Mesenchymal stem cell (in vitro differentiated cells and primary cell): ENCODE data around the gene CHD3.

Experiments used
- DNase-seq: peaks from one replicate; pipeline ENCODE4 v3.0.0-alpha.2; 2013
- H2AFZ ChIP-seq: one replicate; pipeline ENCODE4 v1.6.1; 2013; ENCODE audit warnings: low read depth, mild to moderate bottlenecking, control low read depth, inconsistent platforms, low read length, moderate library complexity
- H2AK5ac ChIP-seq: 2 replicates; pipeline ENCODE4 v1.6.1; 2013; ENCODE audit warnings: low read length, moderate library complexity, mild to moderate bottlenecking, inconsistent platforms; ENCODE audit not compliant: severe bottlenecking
- H2BK120ac ChIP-seq: one replicate; pipeline ENCODE4 v1.6.1; 2013; ENCODE audit warnings: low read depth, mild to moderate bottlenecking, inconsistent platforms, low read length, moderate library complexity
- H2BK12ac ChIP-seq, 2 experiments: one replicate each; pipeline ENCODE4 v1.6.1; 2013; ENCODE audit warnings: inconsistent platforms in 2 of 2, low read length in 2 of 2, mild to moderate bottlenecking in 2 of 2, moderate library complexity in 2 of 2, control low read depth in 1 of 2
- H2BK15ac ChIP-seq: one replicate; pipeline ENCODE4 v1.6.1; 2013; ENCODE audit warnings: mild to moderate bottlenecking, low read depth, inconsistent platforms; ENCODE audit not compliant: poor library complexity, severe bottlenecking
- H2BK5ac ChIP-seq: 2 replicates; pipeline ENCODE4 v1.6.1; 2013; ENCODE audit warnings: low read depth, mild to moderate bottlenecking, low read length, control low read depth, inconsistent platforms; ENCODE audit not compliant: poor library complexity, severe bottlenecking
- H3K14ac ChIP-seq, 2 experiments: one replicate each; pipeline ENCODE4 v1.6.1; 2013; ENCODE audit warnings: inconsistent platforms in 2 of 2, low read length in 2 of 2, control low read depth in 1 of 2, mild to moderate bottlenecking in 1 of 2, moderate library complexity in 1 of 2
- H3K18ac ChIP-seq, 2 experiments: one replicate each; pipeline ENCODE4 v1.6.1; 2013; ENCODE audit warnings: inconsistent platforms in 2 of 2, low read length in 2 of 2, control low read depth in 1 of 2, low read depth in 1 of 2, mild to moderate bottlenecking in 1 of 2
- H3K23ac ChIP-seq, 2 experiments: one replicate each; pipeline ENCODE4 v1.6.1; 2013; ENCODE audit warnings: inconsistent platforms in 2 of 2, low read length in 2 of 2, mild to moderate bottlenecking in 2 of 2, moderate library complexity in 2 of 2, control low read depth in 1 of 2
- H3K27ac ChIP-seq: 2 replicates; pipeline ENCODE4 v1.5.1; 2013; ENCODE audit warnings: mild to moderate bottlenecking, moderate library complexity, low read length, control low read depth, inconsistent platforms; ENCODE audit not compliant: poor library complexity, severe bottlenecking
- H3K27me3 ChIP-seq, 2 experiments: 2 replicates each; pipeline versions ENCODE4 v1.6.1 to v1.7.0; 2013; ENCODE audit warnings: low read length in 2 of 2, mild to moderate bottlenecking in 2 of 2, moderate library complexity in 2 of 2, control low read depth in 1 of 2, inconsistent platforms in 1 of 2; ENCODE audit not compliant: control insufficient read depth in 1 of 2, insufficient read depth in 1 of 2
- H3K36me3 ChIP-seq, 2 experiments: 2 replicates each; pipeline versions ENCODE4 v1.6.1 to v1.7.0; 2013; ENCODE audit warnings: low read length in 2 of 2, control low read depth in 1 of 2, inconsistent platforms in 1 of 2, low read depth in 1 of 2, mild to moderate bottlenecking in 1 of 2; ENCODE audit not compliant: insufficient read depth in 2 of 2, control insufficient read depth in 1 of 2
- H3K4ac ChIP-seq, 2 experiments: one replicate each; pipeline ENCODE4 v1.6.1; 2013; ENCODE audit warnings: inconsistent platforms in 2 of 2, low read length in 2 of 2, mild to moderate bottlenecking in 2 of 2, moderate library complexity in 2 of 2, control low read depth in 1 of 2, low read depth in 1 of 2
- H3K4me1 ChIP-seq: 2 replicates; pipeline ENCODE4 v1.6.1; 2013; ENCODE audit warnings: low read depth, low read length, control low read depth; ENCODE audit not compliant: control insufficient read depth, insufficient read depth
- H3K4me2 ChIP-seq: 2 replicates; pipeline ENCODE4 v1.6.1; 2013; ENCODE audit warnings: low read length, mild to moderate bottlenecking, inconsistent platforms; ENCODE audit not compliant: poor library complexity, severe bottlenecking
- H3K4me3 ChIP-seq, 2 experiments: 2 replicates each; pipeline versions ENCODE4 v1.5.1 to v1.7.0; 2013; ENCODE audit warnings: low read length in 2 of 2, mild to moderate bottlenecking in 2 of 2, control low read depth in 1 of 2, low read depth in 1 of 2; ENCODE audit not compliant: insufficient read depth in 1 of 2
- H3K79me1 ChIP-seq: replicated peaks from 2 replicates; pipeline ENCODE4 v1.6.1; 2013; ENCODE audit warnings: mild to moderate bottlenecking, control low read depth, low read length, inconsistent platforms; ENCODE audit not compliant: poor library complexity, severe bottlenecking
- H3K9ac ChIP-seq: 2 replicates; pipeline ENCODE4 v1.7.0; 2013; ENCODE audit warnings: mild to moderate bottlenecking, low read length, moderate library complexity
- H3K9me3 ChIP-seq: 2 replicates; pipeline ENCODE4 v1.7.0; 2013; ENCODE audit warnings: mild to moderate bottlenecking, low read length; ENCODE audit not compliant: control insufficient read depth
- H4K8ac ChIP-seq: one replicate; pipeline ENCODE4 v1.6.1; 2013; ENCODE audit warnings: inconsistent platforms, mild to moderate bottlenecking, low read length, moderate library complexity
- H4K91ac ChIP-seq: one replicate; pipeline ENCODE4 v1.6.1; 2013; ENCODE audit warnings: mild to moderate bottlenecking, low read length, inconsistent platforms
- WGBS: methylation state at CpG from one replicate; pipeline ENCODE4 v1.1.7; 2013; ENCODE audit warnings: mixed read lengths; 5-methylcytosine and 5-hydroxymethylcytosine counted together

Gene CHD3

GRCh38 chr17:7882629-7883028, 6.0 kb upstream of the CHD3 start:
- Histone ChIP-seq H3K23ac (no peak overlapping the region), H3K27me3 (no peaks in the 10 kb centered on the region), H2AFZ (no peak overlapping the region), H3K36me3 (peaks cover 4 to 45% of the 10 kb centered on the region in 2 experiments), H3K9me3 (no peaks in the 10 kb centered on the region), H2BK120ac (no peak overlapping the region), H3K4me1 (peaks cover 6% of the 10 kb centered on the region), H4K8ac (peak overlapping the region; percentile 62), H2BK12ac (no peak overlapping the region), H3K4ac (peak overlapping the region in 1 of 2 experiments; percentile 24), H2BK5ac (no peak overlapping the region), H3K4me3 (peak overlapping the region in 1 of 2 experiments; percentile 65), H4K91ac (no peak overlapping the region), H3K14ac (no peak overlapping the region), H3K27ac (no peak overlapping the region), H3K4me2 (no peak overlapping the region), H3K9ac (peak overlapping the region; percentile 86), H3K79me1 (peaks cover 7% of the 10 kb centered on the region), H2BK15ac (no peak overlapping the region), H3K18ac (peak overlapping the region in 1 of 2 experiments; percentile 9), H2AK5ac (no peak overlapping the region)
- 89% methylated on average over 2 of the region's 3 CpGs for WGBS
- DNase-seq, result no peak

- Histone ChIP-seq H3K27ac (peak overlapping the region; percentile 53), H2BK12ac (no peak overlapping the region), H2AK5ac (no peak overlapping the region), H3K36me3 (peaks cover 4 to 37% of the 10 kb centered on the region in 2 experiments), H3K4me2 (peak overlapping the region; percentile 66), H2BK120ac (no peak overlapping the region), H3K9ac (peak overlapping the region; percentile 86), H3K4ac (peak overlapping the region in 1 of 2 experiments; percentile 30), H3K4me3 (peak overlapping the region in 1 of 2 experiments; percentile 65), H3K79me1 (peaks cover 6% of the 10 kb centered on the region), H2BK15ac (no peak overlapping the region), H3K23ac (no peak overlapping the region), H3K27me3 (no peaks in the 10 kb centered on the region), H2BK5ac (no peak overlapping the region), H3K9me3 (no peaks in the 10 kb centered on the region), H3K14ac (no peak overlapping the region), H4K8ac (no peak overlapping the region), H4K91ac (no peak overlapping the region), H2AFZ (no peak overlapping the region), H3K4me1 (peaks cover 15% of the 10 kb centered on the region), H3K18ac (peak overlapping the region in 1 of 2 experiments; percentile 52)
- peak; percentile 44 for DNase-seq
- WGBS, result no CpG with 5 or more reads among the region's 3 CpGs
Observed at GRCh38 chr17:7883781-7884386, 4.7 kb upstream of the CHD3 start.

- peak overlapping the region; percentile 72 to 97 for H3K4ac ChIP-seq
- peak overlapping the region; percentile 95 for H2BK15ac ChIP-seq
- peak overlapping the region; percentile 90 for H4K91ac ChIP-seq
- H2BK5ac ChIP-seq, result peak overlapping the region; percentile 93
- H3K27me3 ChIP-seq, result no peaks in the 10 kb centered on the region
- H2AK5ac ChIP-seq, result no peak overlapping the region
- H3K23ac ChIP-seq, result no peak overlapping the region
- peak overlapping the region in 1 of 2 experiments; percentile 50 for H3K14ac ChIP-seq
- H2AFZ ChIP-seq, result no peak overlapping the region
- peak overlapping the region; percentile 91 for H3K9ac ChIP-seq
- peaks cover 22% of the 10 kb centered on the region for H3K4me1 ChIP-seq
- H3K4me3 ChIP-seq, result peak overlapping the region; percentile 70 to 94
- peak overlapping the region; percentile 100 for H2BK120ac ChIP-seq
- peak overlapping the region; percentile 95 to 96 for H3K18ac ChIP-seq
- H3K9me3 ChIP-seq, result no peaks in the 10 kb centered on the region
- H3K27ac ChIP-seq, result peak overlapping the region; percentile 66
- H3K79me1 ChIP-seq, result peaks cover 4% of the 10 kb centered on the region
- peak overlapping the region; percentile 94 for H4K8ac ChIP-seq
- H3K36me3 ChIP-seq, result peaks cover 4 to 28% of the 10 kb centered on the region in 2 experiments
- no peak overlapping the region for H3K4me2 ChIP-seq
- H2BK12ac ChIP-seq, result no peak overlapping the region
- peak; percentile 8 for DNase-seq
- no CpG with 5 or more reads among the region's 100 CpGs for WGBS
Observed at GRCh38 chr17:7884581-7885366, 3.8 kb upstream of the CHD3 start.
